ENCODE data around the gene ERFE. TPM values are rescaled to one million over a fixed set of nuclear protein-coding genes. Genes with fewer than 3 reads are reported as not detected.

ERFE gene
- total RNA-seq, 1 experiment from 2014 or later: 24.6 TPM

DNA sequence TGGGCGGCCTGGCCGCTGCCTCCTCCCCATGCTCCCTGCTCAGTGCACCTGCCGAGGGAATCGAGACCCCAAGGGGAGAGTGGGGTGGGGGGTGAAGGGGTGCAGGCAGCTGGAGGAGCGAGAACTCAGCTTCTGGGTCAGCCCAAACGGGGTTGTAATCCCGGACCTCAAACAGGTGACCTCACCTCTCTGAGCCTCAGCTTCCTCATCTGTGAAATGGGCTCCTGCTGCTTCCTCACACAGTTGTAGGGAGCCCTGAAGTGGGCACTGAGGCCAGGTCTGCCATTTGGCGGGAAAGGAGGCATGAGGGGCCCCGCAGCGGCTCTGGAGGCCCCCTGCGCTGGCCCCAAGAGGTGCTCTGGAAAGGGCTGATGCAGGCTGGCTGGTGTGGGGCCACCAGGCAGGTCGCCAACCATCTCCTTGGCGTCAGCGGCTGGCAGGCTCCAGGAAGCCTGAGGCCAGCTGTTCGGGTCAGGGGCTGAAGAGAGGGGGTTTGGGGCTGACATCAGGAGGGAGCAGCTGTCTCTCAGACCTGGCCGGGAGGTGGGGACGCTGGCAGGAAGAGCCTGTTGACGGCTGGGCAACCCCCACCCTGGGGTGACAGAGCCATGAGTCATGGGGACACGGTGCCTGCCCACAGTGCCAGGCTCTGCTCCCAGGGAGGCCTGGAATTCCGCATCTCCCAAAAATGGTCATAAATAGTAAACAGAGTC, 15.4 kb upstream of the ERFE start:
- Histone ChIP-seq H3K9me3 (no peaks in the 10 kb centered on the region), H3K36me3 (no peaks in the 10 kb centered on the region), H3K27me3 (no peaks in the 10 kb centered on the region), H3K4me3 (no peak overlapping the region)
- DNase-seq: peak; percentile 87

DNA sequence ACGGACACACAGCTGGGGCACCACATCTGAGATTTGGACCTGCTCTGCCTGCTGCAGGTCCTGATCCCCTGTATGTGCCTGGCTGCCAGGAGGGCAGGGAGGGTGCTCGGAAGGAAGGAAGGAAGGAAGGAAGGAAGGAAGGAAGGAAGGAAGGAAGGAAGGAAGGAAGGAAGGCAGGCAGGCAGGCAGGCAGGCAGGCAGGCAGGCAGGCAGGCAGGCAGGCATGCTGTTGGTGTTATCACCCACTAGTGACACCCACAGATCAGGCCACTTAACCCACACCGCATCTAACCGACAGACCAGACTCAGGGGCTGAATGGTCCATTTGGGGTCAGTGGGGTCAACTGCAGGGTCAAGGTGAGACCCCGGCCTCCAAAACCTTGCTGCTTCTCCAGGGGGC, 14.5 kb upstream of the ERFE start:
- Histone ChIP-seq H3K36me3 (no peaks in the 10 kb centered on the region), H3K9me3 (no peaks in the 10 kb centered on the region), H3K4me3 (no peak overlapping the region), H3K27me3 (no peaks in the 10 kb centered on the region)
- DNase-seq: no peak

DNA sequence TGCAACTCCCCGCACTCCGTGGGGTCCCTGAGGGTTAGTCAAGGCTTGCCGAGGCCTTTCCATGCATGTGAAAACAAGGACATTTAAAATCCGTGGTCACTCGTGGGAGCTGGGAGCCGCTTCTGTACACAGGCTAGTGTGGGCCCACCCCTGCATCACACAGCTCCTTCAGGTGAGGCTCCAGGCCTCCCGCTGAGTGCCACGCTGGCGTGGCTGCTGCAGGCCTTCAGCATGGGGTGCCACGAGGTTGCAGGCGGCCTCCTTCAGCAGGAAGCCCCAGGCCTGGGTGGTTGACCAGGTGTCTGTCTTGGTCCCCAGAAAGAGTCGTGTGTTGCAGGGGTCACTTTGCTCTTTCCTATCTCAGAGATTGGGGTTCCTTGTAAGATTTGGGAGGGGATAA, 13.7 kb upstream of the ERFE start:
- Histone ChIP-seq H3K36me3 (no peaks in the 10 kb centered on the region), H3K27me3 (no peaks in the 10 kb centered on the region), H3K9me3 (no peaks in the 10 kb centered on the region), H3K4me3 (no peak overlapping the region)
- DNase-seq: no peak

DNA sequence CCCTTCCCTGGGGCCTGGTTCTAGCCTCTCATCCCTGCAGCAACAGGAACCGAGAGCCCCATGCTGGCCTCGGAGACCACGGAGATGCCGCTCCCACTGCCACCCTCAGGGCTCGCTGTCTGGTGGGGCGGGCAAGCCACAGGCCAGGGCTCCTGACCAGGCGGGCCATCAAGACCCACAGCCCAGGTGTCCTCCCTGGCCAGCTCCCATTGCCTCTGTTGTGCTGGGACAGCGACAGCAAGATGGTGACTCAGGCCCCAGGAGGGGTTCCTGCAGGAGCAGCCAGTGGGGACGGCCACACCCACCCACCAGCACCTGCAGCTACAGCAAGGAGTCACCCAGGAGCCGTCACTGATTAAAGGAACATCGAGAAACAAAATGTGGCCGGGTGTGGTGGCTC, 12.9 kb upstream of the ERFE start:
- H3K36me3 ChIP-seq: no peaks in the 10 kb centered on the region
- no peaks in the 10 kb centered on the region for H3K9me3 ChIP-seq
- DNase-seq: no peak
- no peaks in the 10 kb centered on the region for H3K27me3 ChIP-seq
- H3K4me3 ChIP-seq: no peak overlapping the region

DNA sequence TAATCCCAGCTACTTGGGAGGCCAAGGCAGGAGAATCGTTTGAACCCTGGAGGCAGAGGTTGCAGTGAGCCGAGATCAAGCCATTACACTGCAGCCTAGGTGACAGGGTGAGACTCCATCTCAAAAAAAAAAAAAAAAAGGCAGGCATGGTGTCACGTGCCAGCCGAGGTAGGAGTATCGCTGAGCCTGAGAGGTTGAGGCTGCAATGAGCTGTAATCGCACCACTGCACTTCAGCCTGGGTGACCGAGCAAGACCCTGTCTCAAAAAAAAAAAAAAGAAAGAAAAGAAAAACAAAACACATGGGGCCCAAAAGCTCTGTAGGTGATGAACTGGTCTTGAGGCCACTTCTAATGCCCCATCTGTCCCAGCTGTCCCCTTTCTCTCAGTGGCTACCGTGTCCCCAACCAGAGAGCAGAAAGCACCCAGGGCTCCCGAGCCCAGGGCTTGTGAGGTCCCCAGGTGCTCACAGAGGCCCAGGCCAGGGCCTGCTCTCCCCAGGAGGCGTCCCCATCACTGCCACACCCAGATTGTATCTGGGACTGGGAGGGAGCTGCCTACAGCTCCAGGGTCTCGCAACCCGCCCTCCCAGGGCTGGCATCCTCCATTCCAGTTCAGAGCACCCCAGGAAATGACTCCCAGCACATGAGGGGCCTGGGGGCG, 11.8 kb upstream of the ERFE start:
- no peak for DNase-seq
- no peaks in the 10 kb centered on the region for H3K9me3 ChIP-seq
- H3K36me3 ChIP-seq: no peaks in the 10 kb centered on the region
- no peak overlapping the region for H3K4me3 ChIP-seq
- H3K27me3 ChIP-seq: no peaks in the 10 kb centered on the region

DNA sequence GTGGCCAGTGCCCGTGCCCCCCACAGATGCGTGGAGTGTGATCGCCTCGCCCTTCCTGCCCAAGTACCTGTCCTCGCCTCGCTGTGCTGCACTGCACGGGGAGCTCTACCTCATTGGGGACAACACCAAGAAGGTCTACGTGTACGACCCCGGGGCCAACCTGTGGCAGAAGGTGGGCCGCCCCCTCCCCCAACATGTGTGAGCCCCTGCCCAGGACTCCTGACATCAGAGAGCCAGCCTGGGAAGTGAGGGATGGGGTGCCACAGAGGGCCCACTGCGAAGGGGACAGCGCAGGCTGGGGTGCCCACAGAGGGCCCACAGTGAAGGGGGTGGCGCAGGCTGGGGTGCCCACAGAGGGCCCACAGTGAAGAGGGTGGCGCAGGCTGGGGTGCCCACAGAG, 9.8 kb upstream of the ERFE start:
- Histone ChIP-seq H3K9me3 (no peaks in the 10 kb centered on the region), H3K36me3 (no peaks in the 10 kb centered on the region), H3K4me3 (no peak overlapping the region), H3K27me3 (no peaks in the 10 kb centered on the region)
- DNase-seq: no peak

DNA sequence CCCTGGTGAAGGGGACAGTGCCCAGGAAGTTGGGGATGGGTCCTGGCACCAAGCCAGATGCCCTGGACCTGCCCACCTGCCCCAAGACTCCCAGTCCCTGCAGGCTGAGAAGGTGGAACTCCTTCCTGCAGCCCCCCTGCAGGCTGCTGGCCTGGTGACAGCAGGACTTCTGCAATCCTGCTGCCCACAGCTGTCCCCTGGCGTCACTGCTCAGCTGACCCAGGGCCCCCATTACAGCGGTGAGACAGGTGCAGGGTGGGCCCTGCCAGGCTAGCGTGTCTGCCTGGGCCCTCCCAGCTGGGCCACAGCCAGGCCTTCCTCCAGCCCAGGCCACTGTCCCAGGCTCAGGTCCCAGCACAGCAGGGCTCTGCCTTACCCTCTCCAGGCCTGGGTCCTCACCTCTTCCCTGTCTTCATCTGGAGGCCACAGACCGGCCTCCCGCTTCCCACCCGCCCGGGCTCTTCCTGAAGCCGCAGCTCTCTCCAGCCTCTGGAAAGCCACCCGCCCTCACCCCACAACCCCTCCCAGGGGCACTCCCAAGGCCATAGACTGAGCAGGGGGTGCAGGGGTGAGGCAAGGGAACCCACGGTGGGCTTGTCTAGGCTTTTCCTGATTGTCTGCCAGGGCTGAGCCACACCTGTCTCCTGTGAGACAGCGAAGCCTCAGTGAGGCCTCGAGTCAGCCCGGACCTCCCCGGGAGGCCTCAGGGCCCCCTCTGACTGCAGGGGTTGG, 8.8 kb upstream of the ERFE start:
- Histone ChIP-seq H3K27me3 (no peaks in the 10 kb centered on the region), H3K9me3 (no peaks in the 10 kb centered on the region), H3K36me3 (no peaks in the 10 kb centered on the region), H3K4me3 (no peak overlapping the region)
- no peak for DNase-seq

DNA sequence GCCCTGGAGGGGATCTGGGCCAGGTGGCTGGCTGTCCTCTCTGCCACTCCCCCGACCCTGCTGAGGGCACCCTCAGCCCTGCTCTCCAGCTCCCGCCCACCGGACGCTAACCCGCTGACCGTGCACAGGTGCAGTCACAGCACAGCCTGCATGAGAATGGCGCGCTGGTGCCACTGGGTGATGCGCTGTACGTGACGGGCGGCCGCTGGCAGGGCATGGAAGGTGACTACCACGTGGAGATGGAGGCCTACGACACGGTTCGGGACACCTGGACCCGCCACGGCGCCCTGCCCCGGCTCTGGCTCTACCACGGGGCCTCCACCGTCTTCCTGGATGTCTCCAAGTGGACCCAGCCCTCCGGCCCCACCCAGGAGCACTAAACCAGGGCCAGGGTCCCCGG, 8.1 kb upstream of the ERFE start:
- no peak for DNase-seq
- Histone ChIP-seq H3K9me3 (no peaks in the 10 kb centered on the region), H3K36me3 (no peaks in the 10 kb centered on the region), H3K4me3 (no peak overlapping the region), H3K27me3 (no peaks in the 10 kb centered on the region)

DNA sequence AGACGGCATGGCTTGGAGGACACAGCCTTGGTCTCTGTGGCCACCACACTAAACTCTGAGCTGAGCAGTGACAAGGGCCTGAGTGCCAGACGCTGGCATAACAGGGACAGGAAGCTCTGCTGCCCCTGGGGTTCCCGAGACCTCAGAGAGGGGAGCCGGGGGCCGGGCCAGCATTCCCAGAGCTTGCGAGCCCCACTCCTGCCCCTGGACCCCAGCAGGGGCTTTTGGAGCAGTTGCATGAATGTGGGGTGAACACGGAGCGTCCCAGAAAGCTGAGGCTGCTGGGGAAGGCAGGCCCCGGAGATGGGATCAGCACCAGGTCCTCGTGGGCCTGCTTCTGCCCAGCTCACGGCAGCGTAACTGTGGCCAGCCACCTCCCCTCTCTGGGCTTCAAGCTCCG, 7.6 kb upstream of the ERFE start:
- H3K4me3 ChIP-seq: no peak overlapping the region
- H3K36me3 ChIP-seq: no peaks in the 10 kb centered on the region
- no peaks in the 10 kb centered on the region for H3K9me3 ChIP-seq
- no peaks in the 10 kb centered on the region for H3K27me3 ChIP-seq
- DNase-seq: no peak

DNA sequence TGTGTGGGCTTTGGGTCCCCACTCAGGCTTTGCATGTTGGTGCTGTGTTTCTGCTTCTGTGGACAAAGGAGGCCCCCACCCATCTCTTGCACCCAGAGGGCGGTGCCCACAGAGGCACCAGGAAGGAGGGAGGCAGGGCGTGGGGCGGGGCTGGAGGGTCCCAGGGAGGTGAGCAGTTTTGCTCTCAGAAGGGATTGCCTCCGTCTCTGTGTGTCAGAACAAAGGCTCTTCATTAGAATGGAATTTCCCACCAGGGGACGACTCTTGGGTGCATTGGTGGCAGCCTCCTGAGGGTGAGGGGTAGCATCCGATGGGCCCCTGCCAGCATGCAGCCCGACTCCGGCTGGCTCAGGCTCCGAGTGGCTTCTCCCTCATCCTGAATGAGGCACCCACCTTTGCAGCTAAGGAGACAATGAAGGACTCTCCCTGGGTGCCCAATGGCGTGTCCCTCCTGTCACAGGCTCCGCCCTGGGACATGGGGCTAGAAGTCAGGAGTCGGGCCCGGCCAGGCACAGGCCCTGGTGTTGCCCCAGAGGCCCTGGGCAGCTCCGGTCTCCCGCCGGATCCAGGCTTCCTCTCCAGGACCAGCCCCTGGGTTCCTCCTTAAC, 7.0 kb upstream of the ERFE start:
- Histone ChIP-seq H3K9me3 (no peaks in the 10 kb centered on the region), H3K27me3 (no peaks in the 10 kb centered on the region), H3K4me3 (no peak overlapping the region), H3K36me3 (no peaks in the 10 kb centered on the region)
- no peak for DNase-seq

DNA sequence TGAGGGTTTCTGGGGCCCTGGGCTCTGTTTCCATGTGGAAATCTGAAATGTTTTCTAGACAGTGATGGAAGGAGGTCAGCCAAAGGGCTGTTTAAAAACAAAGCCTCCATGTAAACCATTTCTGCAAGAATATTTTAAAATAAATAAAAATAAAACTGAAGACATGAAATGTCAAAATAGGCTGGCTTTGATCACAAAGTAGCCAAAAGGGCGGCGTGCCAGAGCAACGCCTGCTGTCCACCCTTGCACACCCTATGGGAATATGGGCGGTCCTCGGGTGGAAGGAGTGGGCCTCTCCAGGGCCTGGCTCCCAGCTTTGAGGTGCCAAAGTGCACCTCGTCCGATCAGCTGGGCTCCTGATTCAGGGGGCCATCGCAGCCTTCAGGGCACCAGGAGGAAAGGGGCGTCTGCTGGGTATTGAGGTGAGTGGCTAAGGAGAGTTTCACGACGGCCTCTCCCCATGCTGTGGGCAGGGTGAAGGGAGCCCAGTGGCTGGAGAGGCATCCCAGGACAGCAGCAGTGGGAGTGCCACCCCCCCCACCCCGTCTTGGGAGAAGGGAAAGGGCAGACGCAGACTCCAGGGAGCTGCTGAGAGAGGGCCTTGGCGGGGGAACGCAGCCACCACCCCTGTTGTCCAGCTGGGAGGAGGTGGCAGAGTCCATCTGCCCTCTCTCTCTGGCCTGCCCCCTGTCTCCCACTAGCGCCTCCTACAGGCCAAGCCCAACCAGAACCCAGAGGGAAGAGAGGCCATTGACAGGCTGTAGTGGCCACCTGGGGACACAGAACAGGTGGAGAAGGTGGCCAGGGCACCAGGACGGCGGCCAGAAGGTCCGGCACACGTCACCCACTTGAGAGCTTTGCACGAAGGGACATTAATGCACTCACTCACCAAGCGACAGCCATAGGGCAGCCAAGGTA, 5.7 kb upstream of the ERFE start:
- DNase-seq: no peak
- H3K27me3 ChIP-seq: no peaks in the 10 kb centered on the region
- no peaks in the 10 kb centered on the region for H3K9me3 ChIP-seq
- H3K36me3 ChIP-seq: no peaks in the 10 kb centered on the region
- no peak overlapping the region for H3K4me3 ChIP-seq

DNA sequence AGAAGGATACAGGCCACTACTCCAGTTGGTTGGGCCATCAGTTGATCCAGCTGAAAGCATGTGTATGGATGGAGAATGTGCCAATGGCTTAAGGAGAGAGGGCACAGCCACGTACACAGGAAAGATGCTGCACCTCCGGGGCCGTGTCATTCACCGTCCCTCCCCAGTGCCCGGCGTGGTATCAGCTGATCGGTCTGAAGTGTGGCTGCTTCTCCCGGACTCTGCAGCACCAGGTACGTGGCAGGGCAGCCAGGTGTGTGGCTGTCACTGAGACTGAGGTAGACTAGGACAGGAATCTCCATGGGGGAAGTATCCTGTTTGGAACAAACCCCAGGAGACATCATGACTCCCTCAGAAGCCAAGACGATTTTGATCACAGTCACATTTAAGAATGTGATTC, 4.2 kb upstream of the ERFE start:
- Histone ChIP-seq H3K4me3 (no peak overlapping the region), H3K9me3 (no peaks in the 10 kb centered on the region), H3K36me3 (no peaks in the 10 kb centered on the region), H3K27me3 (no peaks in the 10 kb centered on the region)
- DNase-seq: no peak

DNA sequence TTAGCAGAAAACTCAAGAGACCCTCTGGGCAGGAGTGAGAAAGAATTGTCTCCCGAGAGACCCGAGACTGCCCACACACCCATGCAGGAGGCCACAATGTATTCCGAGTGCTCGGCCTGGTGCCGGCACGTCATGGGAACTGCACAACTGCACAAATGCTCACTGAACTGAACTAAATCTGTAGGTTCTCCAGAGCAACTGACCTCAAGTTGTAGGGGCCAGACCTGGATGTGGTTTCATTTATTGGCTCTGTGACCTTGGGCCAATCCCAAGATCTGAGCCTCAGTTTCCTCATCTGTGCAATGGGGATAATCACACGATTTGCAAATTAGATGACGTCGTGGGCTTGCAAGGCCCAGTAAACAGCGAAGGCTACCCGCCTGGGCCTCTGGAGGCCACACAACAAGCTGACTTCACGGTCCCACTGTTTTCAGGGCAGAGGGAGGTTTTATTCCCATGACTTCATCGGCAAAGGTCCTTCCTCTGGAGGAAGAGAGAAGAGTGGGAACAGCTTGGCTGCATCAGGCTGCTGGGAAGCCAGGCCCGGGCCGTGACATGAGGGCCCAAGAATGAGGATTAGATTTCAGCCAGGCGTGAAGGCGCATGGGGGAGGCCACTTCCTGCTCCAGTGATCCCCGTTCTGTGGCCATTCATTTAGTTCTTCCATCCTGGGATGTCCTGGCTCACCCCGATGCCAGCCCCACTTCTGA, 3.6 kb upstream of the ERFE start:
- no peak for DNase-seq
- Histone ChIP-seq H3K27me3 (no peaks in the 10 kb centered on the region), H3K9me3 (no peaks in the 10 kb centered on the region), H3K36me3 (no peaks in the 10 kb centered on the region), H3K4me3 (no peak overlapping the region)

DNA sequence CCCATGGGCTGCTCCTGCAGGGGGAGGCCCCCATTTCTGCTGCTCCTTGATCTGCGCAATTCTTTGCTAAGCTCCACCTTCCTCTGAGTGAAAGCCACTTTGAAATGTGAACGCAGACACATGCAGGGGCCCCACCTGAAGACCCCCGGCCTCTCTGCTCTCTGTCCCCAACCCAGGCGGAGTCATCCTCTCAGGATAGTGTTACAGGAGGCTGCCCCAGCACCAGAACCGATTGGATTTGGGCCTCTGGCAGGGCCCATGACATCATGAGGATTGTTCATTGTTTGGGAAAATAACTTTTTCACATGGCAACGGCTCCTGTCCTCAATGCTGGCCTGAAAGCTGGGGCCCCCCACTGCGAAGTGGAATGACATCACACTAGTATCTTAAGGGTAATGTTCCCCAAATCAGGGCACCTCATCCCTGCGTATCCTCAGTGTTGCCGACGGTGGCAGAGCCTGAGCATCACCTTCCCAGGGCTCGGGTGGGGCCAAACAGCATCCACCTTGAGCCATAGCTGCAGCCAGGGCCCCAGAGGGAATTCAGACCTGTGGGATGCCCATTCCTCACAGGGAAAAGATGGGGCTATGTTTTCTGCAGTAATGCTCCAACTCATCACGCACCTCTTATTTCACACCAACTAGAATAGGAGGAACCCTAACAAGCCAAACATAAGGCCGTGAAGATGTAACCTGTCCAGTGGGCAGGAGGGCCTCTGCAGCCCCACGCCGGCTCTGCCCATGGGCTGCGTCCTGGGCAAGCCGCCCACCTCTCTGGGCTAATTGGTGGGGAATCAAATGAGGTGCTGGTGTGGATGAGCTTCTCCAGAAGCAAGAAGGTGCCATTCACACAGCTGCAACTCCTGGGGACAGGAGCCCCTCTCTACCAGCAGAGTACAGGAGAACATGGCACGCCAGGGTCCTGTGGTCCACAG, 2.7 kb upstream of the ERFE start:
- no peaks in the 10 kb centered on the region for H3K36me3 ChIP-seq
- DNase-seq: no peak
- no peaks in the 10 kb centered on the region for H3K9me3 ChIP-seq
- H3K27me3 ChIP-seq: no peaks in the 10 kb centered on the region
- no peak overlapping the region for H3K4me3 ChIP-seq

DNA sequence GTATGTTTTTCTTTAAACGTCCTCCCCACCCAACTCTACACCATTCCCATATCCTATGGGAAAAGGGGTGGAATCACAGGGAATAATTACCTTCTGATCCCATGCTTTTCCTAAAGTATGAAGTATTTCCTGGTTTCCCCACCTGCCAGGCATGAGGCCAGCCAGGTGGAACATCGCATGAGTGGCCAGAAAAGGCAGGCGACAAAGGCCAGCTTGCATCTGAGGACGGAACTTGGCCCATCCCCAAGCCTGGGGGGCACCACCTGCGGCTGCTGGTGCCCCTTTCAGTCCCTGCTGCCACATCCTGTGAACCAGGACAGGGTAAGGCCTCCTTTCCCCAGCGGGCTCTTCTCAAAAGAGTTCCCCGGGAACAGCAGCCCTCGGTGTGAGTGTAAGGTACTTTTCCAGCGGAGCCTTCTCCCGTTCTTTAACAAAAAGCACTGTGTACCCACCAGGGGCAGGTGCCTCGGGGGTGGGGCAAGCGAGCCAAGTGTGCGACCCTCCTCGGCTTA, 1.2 kb upstream of the ERFE start:
- Histone ChIP-seq H3K36me3 (no peaks in the 10 kb centered on the region), H3K9me3 (no peaks in the 10 kb centered on the region), H3K4me3 (no peak overlapping the region), H3K27me3 (no peaks in the 10 kb centered on the region)
- DNase-seq: no peak

Measured in MG63 (cell line).